Stimulated activated naive CD4-positive, alpha-beta T cell treated with Interleukin-2 at 50 U/mL for 16 hours (primary cell): ENCODE results near the gene KDELR1.
"Not testable (repeated sequence)": the region's sequence is repeated elsewhere in the genome, so short reads cannot be mapped to it uniquely, and the experiment has no call there.

ENCODE experiments used
- DNase-seq: peaks from one replicate; lab custom pipeline; 2025; lab: John Stamatoyannopoulos, UW

Gene KDELR1

DNA sequence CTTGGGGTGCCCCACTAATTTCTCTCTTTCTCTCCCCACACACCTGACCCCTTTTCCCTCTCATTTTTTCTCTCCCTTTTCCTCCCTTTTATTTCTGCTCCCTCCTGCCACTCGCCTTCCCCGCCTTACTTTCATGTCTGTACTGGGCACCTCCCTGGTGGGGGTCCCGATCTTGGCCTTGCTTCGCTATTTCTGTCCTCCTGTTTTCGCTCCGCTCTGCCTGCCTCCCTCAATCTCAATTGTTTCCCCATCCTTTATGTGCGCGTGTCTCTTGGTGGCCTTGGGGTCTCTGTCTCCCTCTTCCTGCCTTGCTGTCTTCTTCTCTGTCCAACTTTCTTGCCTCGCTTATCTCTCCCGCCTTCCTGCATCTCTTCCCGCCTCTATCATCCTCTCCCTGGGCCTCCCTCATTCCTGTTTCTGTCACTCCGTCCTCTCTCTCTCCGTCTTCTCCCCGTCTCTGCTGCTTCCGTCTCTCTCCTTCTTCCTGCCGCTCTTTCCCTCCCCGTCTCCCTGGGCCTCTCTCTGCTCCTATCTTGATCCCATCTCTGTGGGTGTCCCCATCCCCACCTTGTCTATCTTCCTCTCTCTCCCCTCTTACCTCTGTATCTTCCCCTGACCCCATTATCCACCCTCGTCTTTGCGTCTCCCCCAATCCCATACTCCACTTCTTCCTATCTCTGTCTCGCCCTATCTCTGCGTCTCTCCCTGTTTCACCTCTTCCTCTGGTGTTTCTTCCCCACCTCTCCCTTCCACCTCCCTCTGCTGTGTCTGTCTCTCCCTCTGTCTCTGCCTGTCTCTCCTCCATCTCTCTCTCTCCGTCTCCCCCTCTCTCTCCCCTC, 6.1 kb upstream of the KDELR1 start:
- DNase-seq = no peak

DNA sequence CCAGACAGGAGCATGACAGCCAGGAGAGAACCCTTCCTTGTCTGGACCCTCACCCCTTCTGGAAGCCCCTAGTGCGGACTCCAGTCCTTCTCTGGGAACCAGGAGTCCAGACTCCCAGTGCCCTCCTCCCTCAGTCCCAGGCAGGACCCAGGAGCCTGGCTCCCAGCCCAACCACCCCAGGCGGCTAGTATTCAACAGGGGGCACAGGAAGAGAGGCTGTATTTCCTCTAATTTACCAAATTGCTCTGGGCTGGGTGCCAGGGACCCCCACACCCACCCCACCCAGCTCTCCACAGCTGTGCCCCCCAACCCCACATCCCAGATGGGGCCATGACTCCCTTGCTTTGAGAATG, 5.4 kb upstream of the KDELR1 start:
- DNase-seq = no peak

DNA sequence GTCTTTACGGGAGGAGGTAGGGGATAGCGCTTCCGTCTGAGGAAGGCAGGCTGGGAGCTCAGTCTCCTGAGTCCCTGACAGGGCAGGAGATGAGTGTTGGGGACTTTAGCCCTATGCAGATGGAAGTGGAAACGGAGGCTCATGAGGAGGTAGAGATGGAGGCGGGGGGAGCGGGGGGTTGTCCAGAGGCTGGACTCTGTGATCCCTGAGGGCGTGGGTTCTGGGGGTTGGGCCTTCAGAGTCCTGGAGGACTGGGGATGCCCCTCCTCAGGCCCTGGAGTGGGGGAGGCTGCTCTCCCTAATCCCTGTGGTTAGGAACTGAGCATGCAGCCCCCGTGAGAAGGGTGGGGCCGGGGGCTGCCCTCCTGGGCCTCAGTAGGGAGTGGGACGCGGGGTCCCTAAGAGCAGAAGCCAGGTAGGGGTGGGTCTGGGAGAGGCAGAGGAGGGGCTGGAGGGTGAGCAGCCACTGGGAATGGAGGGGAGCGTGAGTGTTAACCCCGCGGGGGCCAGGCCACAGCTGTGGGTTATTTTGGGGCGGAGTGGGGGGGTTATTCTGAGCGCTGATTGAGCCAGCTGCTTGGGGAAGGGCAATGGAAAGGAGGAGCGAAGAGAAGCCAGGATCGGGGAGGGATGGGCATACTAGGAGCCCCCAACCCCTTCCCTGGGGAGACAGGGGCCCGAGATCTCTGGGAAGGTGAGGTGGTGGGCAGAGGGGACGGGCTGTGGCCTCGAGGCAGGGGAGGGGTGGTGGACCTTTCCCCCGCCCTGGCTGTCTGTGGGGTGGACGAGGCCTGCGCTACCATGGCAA, 4.9 kb upstream of the KDELR1 start:
- DNase-seq = no peak

DNA sequence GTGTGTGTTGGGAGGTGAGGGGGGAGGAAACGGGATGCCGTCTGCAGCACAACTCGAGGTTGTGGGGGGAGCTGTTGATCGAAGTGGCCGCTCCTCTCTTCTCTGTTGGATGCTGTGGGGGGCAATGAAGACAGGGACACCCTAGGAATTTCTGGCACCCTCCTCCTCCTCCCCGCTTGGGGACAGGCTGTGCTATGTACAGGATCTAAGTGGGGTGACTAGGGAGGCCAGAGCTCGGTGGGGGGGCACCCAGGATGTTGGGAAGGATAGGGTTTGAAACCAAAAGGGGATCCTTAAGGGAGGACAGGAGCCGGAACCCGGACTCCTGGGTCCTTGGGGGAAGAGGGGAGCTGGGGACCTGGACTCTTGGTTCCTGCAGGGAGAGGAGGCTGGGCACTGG, 4.1 kb upstream of the KDELR1 start:
- no peak for DNase-seq

DNA sequence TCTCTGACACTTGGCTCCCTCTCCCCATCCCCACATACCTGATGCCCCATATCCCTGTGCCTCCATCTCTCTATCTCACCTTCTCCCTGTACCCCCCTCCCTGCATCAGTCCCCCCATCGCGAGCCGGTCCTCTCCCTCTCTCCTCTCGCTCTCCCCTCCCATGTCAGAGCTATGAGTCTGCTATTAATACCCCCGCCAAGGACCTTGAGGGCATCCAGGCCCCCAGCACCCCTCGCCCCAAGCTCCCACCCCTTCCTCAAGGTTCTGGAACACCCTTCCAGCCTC, 3.8 kb upstream of the KDELR1 start:
- DNase-seq = no peak

DNA sequence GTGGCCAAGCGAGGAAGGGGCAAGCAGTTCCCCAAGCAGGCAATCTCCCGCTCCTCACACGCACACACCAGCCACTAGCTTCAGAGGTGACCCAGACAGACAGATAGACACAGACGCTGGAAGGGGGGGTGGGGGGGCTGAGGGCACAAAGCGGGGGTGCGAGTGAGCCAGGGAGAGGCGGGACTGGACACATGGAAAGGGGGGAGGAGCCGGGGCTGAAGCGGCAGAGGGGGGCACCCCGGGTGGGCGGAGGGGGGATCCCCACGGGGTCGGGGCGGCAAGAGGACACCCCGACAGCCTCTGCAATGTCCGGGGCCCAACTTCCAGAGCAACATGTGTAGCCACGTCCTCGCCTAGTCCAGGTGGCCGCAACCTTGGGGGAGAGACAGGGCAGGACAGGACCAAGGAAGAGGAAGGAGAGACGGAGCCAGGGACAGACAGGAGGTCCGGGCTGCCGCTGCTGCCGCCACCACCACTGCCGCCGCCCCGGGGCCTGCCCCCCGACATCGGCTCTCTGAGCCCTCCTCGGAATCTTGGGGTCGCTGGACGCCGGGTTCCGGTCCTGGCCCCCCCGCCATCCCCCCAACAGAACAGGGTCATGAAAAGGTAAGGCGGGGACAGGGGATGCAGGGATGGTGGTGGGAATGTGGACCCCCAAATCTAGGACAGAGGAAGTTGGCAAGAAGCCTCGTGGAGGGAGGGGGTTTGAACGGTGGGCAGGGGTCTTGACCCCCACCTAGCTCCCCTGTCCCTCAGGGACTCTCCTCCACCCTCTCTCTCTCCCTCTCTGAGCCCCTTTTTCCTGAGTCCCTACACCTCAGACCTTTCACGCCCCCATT, 3.2 kb upstream of the KDELR1 start:
- peak; percentile 4 for DNase-seq

DNA sequence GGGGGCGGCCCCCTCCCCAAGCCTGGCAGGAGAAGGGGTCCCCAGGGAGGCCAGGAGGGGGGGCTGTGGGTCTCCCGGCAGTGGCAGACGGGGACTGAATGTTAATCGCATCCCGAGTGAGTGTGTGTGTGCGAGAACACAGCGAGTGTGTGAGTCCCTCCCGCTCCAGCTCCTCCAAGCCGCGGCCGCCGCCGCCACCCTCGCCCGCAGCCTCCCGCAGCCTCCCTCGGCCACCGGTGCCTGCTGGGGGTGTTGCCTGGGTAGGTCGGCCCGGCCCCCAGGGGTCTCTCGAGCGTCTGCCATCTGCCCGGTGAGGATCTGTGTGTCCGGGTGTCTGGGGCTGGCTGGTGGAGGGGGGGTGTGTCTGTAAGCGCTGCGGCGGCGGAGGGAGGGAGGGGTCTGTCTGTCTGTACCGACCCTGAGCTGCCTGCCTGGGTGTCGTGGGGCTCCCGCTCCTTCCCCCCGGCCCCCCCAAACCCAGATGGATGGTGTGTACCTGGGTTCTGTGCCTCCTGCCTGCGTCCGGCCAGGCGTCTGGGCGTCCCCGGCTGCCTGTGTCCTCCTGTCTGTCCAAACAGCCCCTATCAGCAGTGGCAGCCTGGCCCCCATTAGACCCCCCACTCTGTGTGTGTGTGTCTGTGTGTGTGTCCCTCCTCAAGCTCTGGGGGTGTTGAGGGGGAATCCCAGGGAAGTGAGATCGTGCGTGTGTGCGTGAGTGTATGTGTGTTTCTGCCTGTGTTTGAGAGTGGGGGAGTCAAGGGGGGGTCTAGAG, 2.4 kb upstream of the KDELR1 start, which contains the start of gene GRIN2D:
Gene GRIN2D, plus strand, starts transcription at position 110 of the 772 bp plus-strand sequence. CDS start 4,725 bp downstream, outside the sequence.
- peak; percentile 13 for DNase-seq

DNA sequence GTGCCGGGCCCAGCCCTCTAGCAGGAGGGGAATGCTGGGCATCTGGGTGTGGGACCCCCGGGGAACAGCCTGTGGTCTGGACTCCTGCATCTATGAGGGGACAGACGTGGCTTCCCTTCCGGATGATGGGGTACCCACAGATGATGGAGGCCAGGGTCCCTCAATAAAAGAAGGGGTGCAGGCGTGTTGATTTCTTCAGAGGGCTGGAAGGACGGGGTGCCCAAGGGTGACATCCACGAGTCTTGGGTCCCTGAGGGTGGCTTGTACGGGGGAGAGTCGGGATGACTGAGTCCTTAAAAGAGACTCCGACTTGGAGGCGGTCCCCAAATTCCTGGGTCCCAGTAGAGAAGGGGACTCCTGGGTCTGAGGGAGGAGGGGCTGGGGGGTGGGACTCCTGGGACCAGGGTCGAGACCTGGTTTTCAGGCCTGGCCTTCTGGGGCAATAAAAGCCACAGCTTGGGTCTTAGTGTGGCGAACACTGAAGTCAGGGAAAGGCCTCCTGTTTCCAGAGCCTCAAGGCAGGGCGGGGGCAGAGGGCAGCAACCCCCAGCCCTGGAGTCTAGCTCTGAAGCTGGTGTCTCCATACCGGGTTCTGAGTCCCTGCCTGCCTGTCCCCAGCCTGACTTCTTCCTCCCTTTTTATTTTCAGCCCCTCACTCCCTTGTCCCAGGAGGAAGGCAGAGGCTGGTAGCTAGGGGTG, 1.7 kb upstream of the KDELR1 start:
- no peak for DNase-seq

DNA sequence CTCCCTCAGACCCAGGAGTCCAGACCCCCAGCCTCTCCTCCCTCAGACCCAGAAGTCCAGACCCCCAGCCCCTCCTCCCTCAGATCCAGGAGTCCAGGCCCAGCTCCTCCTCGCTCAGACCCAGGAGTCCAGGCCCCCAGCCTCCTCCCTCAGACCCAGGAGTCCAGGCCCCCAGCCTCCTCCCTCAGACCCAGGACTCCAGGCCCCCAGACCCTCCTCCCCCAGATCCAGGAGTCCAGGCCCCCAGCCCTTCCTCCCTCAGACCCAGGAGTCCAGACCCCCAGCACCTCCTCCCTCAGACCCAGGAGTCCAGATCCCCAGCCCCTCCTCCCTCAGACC, 624 bp upstream of the KDELR1 start:
- not testable (repeated sequence) for DNase-seq

DNA sequence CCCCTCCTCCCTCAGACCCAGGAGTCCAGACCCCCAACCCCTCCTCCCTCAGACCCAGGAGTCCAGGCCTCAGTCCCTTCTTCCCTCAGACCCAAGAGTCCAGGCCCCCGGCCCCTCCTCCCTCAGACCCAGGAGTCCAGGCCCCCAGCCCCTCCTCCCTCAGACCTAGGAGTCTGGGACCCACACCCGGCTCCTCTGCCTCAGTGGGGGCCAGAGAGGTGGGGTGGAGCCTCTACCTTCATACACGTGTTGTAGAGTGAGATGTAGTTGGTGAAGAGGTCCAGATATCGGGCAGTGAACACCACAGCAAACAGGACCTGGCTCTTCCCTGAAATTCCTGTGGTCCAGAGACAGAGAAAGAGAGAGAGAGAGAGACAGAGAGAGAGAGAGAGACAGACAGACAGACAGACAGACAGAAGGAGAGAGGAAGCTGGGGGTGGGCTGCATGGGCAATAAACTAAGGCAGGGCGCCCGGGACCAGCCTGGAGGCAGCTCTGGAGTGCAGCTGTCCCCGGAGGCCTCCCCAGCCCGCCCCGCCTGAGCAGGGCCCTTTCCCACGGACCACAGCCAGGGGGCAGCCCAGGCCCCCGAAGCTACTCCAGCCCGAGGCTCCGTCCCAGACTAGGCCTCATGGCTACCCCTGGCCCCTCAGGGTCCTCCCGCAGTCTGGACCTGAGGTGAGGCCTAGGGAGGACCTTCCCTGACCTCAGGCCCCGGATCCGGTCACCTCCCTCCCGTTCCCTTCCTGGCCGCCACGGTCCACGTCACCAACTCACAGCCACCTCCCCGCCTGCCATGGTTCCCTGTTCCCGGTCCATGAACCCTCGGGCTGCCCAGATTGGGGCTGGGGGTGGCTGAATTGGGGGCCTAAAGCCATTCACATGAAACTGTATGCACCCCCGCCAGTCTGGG, 907 bp downstream of the KDELR1 start:
- DNase-seq = peak; percentile 52

DNA sequence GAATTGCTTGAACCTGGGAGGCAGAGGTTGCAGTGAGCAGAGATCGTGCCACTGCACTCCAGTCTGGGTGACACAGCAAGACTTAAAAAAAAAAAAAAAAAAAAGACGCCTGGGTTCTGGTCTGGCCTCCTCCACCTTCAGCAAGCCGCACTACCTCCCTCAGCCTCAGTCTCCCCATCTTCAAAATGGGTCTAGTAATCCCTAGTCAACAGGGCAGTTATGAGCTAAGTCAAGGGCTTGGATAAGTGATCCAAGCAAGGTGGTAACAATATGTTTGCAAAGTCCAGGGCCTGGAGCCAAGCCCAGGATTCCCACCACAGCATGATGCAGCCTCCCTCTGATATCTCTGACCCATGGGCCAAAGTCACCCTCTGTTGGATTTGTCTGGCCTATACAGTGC, 4.4 kb downstream of the KDELR1 start:
- DNase-seq = no peak

DNA sequence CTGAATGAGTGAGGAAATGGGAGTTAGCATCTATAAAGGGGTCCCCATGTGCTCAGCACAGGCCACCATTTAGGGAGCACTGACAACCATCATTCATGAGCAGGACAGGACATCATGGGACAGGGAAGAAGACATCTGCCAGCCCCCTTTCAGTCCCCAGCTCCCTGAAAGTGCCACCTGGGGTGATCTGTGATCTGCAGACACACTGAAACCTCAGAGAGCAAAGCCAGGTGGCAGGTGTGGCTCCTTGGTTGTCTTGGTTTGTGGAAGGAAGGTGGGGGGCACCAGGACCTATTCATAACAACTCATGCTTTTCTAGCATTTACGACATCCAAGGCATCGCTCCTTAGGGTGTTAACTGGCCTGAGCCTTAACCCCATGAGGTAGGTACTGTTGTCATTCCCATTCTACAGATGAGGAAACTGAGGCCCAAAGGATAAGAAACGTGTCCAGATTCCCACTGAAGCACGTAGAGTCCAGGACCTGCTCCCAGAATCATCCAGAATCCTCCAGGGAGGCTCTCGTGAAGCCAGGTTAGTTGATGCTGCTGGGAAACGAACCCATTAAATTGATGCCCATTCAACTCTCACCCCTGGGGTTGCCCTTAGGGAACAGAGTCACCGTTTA, 5.8 kb downstream of the KDELR1 start:
- no peak for DNase-seq

DNA sequence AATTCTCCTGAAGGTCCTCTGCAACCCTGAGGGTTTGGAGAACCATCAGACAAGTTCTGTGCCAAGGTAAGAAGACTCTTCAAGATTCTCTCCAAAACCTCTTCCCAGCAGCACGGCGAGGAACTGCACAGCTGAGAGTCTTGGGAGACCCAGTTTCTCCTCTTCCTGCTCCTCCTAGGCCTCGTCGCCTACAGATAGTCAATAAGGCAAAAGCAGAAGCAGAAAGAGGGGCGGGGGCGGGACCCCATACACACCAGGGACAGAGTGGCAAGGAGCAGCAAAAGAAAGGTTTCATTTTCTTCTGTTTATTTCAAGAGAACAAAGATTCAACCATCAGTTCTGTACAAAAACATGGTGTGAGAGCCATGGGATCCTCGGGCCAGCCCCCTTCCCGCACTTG, 9.1 kb downstream of the KDELR1 start:
- no peak for DNase-seq

DNA sequence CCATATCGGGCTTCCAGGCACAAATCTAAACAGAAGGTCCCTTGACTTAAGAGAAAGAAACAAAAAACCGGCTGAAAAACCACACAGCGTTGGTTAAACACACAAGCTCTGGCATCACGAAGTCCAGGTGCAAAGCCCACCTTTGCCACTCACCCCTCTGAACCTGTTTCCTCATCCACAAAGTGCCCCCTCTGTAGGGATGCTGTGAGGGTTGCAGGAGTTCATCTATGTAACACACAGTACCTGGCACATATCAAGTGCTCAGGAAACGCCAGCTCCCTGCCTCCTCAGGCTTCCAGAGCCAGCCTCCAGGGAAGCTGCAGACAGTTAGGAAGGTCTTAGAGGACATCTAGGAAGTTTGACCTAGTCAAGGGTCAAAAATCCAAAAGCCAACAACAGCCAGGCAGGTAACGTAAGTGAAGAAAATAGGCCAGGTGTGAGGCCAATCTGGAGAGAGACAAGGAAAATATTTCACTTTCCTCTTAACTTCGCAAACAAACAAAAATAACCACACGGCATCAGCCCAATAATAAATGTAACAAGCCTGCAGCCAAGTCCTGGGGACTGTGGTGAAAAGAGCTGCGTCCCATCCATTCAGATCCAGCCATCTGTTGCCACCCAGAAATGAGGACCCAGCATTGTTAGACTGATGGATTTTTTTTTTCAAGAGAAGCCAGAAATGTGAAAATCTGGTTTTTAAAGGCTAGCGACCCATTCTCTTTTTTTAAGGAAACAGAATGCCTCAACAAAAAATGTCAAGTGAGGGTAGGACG, 10.0 kb downstream of the KDELR1 start:
- no peak for DNase-seq

DNA sequence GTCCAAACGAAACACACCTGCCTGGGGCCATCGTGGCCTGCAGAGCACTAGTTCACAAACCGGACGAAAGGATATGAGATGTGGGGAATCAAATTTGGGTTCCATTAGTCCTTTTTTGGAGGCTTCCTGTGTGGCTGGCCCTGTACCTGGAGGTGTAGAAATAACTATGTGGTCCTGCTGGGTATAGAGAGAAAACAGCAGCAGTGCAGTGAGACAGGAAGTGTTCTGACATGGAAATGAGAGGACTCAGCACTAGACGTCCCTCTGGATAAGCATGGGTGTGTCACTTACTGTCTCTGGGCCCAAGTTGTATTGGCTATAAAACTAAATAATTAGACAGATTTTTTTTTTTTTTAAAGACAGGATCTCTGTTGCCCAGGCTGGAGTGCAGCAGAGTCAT, 12.3 kb downstream of the KDELR1 start:
- DNase-seq = no peak

DNA sequence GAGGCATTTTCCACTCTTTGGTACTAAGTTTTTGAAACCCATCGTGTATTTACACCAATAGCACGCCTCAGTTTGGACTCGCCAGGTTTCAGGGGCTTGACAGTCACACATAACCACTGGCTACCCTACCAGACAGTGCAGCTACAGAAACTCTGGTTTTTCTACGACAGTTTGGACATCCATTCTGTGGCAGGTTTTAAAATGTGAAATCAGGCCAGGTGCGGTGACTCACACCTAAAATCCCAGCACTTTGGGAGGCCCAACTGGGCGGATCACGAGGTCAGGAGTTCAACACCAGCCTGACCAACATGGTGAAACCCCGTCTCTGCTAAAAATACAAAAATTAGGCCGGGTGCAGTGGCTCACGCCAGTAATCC, 13.2 kb downstream of the KDELR1 start:
- DNase-seq = no peak

DNA sequence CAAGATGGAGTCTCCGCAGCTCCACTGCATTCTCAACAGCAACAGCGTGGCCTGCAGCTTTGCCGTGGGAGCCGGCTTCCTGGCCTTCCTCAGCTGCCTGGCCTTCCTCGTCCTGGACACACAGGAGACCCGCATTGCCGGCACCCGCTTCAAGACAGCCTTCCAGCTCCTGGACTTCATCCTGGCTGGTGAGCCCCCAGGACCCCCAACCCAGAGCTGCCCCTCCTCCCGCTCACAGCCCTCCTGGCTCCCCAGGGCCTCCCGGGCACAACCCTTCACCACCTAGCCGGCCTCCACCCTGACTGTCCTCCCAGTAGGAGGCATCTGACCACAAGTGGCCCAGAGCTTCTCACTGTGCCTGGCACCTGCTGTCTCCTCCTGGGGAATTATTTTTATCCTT, 17.8 kb downstream of the KDELR1 start:
- no peak for DNase-seq

DNA sequence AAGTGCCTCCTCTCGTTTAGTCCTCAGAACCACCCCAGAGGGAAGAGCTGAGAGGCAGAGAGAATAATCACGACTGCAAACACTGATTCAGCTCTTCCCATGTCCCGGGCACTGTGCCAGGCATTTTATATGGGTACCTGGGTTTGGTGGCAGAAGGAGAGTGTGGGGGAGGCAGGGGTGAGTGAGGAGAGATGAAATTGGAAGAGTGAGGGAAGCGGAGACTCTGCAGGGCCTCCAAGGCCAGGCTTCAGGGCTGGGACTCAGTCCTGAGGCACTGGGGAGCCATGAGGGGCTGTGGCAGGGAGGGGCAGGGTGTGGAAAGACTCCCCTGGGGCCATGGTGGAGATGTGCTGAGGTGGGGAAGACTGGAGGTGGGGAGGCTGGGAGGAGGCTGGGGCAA, 18.4 kb downstream of the KDELR1 start:
- no peak for DNase-seq

DNA sequence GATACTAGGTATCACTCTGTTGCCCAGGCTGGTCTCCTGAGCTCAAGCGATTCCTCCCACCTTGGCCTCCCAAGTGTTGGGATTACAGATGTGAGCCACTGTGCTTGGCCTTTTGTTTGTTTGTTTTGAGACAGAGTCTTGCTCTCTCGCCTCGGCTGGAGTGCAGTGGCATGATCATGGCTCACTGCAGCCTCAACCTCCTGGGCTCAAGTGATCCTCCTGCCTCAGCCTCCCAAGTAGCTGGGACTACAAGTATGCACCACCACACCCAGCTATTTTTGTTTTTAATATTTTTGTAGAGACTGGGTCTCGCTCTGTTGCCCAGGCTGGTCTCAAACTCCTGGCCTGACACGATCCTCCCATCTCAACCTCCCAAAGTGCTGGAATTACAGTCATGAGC, 19.6 kb downstream of the KDELR1 start:
- not testable (repeated sequence) for DNase-seq
